IPS-NIHi11 (cell line): ENCODE results near the gene ZNF777.
"Not testable (repeated sequence)": the region's sequence is repeated elsewhere in the genome, so short reads cannot be mapped to it uniquely, and the experiment has no call there.

Experiments
- DNase-seq: peaks from one replicate; pipeline ENCODE4 v3.0.0; 2012; ENCODE audit warnings: mixed read lengths, low spot score

Gene ZNF777

DNA sequence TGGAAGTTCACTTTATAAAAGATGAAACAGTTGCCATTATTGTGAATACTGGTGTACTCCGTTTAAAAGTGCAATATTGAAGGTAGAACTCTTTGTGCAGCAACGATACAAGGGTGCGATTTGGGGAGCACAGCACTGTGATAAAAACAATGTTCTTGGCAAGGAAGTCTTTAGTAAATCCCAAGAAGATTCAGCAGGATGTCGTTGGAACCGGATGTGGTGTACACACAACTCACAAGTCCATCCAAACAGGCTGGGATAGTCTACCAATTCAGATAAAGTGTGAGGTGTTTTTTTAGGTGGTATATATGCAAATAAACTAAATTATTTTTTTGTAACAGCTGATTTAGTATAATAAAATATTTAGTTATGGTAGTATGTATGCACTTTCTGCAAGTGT, 46.7 kb downstream of the ZNF777 start:
- DNase-seq = no peak

DNA sequence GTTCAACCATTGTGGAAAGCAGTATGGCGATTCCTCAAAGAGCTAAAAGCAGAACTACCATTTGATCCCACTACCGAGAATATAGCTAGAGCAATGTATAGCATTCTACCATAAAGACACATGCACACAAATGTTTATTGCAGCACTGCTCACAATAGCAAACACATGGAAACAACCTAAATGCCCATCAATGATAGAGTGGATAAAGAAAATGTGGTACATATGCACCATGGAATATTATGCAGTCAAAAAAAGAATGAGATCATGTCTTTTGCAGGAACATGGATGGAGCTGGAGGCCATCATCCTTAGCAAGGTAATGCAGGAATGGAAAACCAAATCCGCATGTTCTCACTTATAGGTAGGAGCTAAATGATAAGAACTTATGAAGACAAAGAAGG, 47.8 kb downstream of the ZNF777 start:
- not testable (repeated sequence) for DNase-seq

DNA sequence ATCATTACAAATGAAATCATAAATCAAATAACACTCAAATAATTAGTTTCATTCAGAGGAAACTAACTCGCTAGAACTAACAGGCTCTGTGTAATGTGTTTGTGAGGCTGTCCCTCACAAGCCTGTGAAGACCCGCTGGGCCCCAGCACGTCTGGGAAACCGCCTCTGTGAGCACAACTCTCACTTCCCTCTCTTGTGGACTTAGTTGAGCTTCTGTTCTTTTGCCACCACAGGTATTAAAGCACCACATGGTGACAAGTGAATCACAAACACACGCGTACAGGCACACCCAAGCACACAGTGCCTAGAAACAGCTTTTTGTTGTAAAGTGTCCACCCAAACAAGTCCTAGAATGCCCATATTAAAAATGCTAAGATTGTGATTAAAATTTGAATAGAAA, 51.0 kb downstream of the ZNF777 start:
- no peak for DNase-seq

DNA sequence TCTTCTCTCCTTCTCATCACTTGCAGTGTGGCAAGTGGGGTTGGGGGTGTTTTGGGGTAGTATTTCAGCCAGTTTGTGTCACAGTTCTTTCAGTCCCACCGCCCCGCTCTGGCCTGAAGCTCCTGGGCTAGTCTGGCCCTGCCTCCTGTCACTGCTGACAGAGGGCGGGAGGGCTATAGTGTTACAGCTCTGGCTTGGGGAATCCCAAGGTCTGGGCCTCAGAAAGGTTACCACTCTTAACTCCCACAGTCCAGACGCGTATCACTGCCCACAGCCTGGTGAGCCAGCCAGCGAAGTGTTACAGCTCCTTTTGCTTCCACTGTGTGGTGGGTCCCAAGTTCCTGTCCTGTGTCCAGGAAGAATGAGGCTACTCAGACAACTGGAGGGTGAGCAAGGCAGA, 56.0 kb downstream of the ZNF777 start:
- no peak for DNase-seq

DNA sequence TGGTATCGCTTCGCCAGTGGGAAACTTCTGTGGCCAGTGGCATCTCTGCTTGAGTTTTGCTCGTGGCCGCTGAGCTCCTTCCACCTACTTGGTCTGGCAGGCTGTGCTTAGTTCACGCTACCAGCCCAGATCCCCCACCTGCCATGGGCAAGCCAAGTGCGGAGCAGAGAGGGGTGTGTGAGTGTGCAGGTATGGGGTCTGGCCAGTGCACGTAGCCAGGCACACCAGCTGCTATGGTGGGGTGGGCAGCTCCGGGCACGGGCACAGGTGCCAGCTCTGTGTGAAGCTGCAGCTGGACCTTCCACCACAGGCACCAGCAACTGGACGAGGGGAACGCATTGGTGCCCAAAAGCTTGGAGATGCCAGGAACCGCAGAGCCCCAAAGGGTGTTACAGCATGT, 56.5 kb downstream of the ZNF777 start:
- no peak for DNase-seq

- no peak for DNase-seq
Observed at GRCh38 chr7:149398195-149398820, 62.6 kb downstream of the ZNF777 start.

DNA sequence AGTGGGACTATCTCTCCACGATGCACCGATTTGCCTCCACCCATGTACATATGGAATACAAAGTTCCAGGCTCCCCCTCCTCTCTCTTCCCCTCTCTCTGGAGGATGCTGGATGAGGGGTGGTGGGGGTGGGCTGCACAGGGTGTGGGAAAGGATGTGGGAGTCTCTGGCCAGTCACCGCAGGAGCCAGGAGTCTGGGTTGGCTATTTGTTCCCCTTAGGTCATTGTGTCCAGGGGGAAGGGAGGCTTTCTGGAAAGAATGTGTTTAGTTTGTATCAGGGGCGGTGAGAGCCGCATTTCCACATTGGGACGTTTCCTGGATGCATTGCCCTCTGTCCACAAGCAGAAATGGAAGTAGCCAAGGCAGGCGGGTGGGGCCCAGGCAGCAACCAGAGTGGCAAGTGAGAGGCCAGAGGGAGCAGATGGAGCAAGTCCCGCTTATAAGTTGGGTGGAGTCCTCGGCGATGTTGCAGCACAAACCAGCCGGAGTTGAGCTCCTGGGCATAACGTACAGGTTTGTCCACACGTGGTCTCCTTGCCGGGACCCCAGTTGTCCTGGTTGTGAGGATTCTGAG, 63.3 kb downstream of the ZNF777 start:
- DNase-seq = no peak

- not testable (repeated sequence) for DNase-seq
Observed at GRCh38 chr7:149388550-149389335, 72.1 kb downstream of the ZNF777 start.

- DNase-seq = not testable (repeated sequence)
Observed at GRCh38 chr7:149386514-149386913, 74.3 kb downstream of the ZNF777 start.

DNA sequence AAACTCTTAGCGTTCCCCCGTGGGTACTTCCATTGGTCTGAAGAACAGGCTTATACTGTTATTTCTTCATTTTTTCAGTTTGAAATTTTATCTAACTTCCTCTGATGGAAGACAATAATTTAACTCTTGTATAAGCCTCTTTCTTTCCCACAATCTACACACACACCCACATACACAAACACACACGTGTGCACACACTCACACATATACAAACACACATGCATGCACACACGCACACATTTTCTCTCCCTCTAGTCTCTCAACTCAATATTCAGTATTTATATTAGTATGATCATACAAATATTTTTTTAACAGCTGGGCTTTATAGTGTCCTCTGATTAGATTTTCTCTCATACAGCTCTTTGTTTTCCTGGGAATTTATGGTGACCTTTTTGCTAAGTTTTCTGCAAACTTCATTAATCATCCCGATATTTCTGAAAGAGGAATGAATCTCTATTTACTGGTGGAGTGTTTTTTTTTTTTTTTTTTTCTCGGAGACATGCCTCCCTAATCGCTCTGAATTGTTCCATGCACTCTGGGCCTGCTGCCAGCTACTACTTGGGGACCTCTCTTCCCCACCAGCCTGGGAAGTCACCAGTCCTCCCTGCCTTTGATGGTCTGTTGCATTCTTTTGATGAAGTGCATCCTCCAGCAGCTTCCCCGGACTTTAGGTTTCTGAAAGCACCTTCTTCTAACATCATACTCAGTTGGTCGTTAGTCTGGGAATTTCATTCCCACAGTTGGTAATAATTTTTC, 75.5 kb downstream of the ZNF777 start:
- DNase-seq = no peak
